Activated CD8-positive, alpha-beta memory T cell treated with anti-CD3 and anti-CD28 coated beads for 36 hours (primary cell): ENCODE data around the gene PLLP. TPM values are rescaled to one million over a fixed set of nuclear protein-coding genes. Genes with fewer than 3 reads are reported as not detected.

Experiments
- total RNA-seq, 2 experiments: library from RNA; stranded (reverse); gene quantifications; one replicate each; pipeline ENCODE4 v1.2.3, GENCODE V29; 2021

Gene PLLP
- total RNA-seq, 2 experiments from 2014 or later = 0.17 to 0.38 TPM

Other genes with a start within 250 kb of the PLLP start
- gene CPNE2, start 192.1 kb downstream of the PLLP start, total RNA-seq = 1 to 10 TPM; 4.8 to 7.1 TPM
- 100 to 1,000 TPM; 104 to 108 TPM for gene PSME3IP1, start 98.6 kb downstream of the PLLP start, total RNA-seq
- 10 to 100 TPM; 33.3 to 34.7 TPM for gene RSPRY1, start 98.3 kb downstream of the PLLP start, total RNA-seq
- gene ARL2BP, start 39.4 kb downstream of the PLLP start, total RNA-seq = 10 to 100 TPM; 23.9 to 24.1 TPM
- 10 to 100 TPM; 45.5 to 46.8 TPM for gene CCL22, start 74.1 kb upstream of the PLLP start, total RNA-seq
- gene CX3CL1, start 87.8 kb upstream of the PLLP start, total RNA-seq = under 1 TPM in 1 of 2 experiments, not detected in 1; 0.04 TPM
- 1 to 10 TPM; 5.3 to 6.2 TPM for gene CCL17, start 120.1 kb upstream of the PLLP start, total RNA-seq
- 10 to 100 TPM; 71.6 to 74.0 TPM for gene CIAPIN1, start 162.7 kb upstream of the PLLP start, total RNA-seq
- 10 to 100 TPM; 47.4 to 56.3 TPM for gene COQ9, start 162.8 kb upstream of the PLLP start, total RNA-seq
- gene POLR2C, start 178.0 kb upstream of the PLLP start, total RNA-seq = 10 to 100 TPM; 81.8 to 85.5 TPM
- 1 to 10 TPM; 4.9 to 5.8 TPM for gene DOK4, start 201.8 kb upstream of the PLLP start, total RNA-seq